ENCODE results near the gene PCDH11X. TPM values are rescaled to one million over a fixed set of nuclear protein-coding genes. Genes with fewer than 3 reads are reported as not detected.
"Not testable (repeated sequence)": the region's sequence is repeated elsewhere in the genome, so short reads cannot be mapped to it uniquely, and the experiment has no call there.

The PCDH11X gene
- total RNA-seq = not detected in 2 replicates

DNA sequence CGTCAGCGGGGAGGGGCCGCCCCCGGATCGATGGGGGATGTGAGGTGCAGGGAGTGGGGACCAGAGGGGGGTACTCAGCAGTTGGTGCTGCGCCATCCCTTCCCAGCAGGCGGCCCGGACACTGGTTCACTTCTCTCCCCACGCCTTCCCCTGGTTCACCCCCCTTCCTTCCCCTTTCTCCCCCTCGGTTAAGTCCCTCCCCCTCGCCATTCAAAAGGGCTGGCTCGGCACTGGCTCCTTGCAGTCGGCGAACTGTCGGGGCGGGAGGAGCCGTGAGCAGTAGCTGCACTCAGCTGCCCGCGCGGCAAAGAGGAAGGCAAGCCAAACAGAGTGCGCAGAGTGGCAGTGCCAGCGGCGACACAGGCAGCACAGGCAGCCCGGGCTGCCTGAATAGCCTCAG, at the start of gene PCDH11X:
Gene PCDH11X (plus strand): TSS at position 241 of the 400 bp plus-strand sequence. CDS start 56,130 bp downstream, outside the sequence.
- DNase-seq (ENCODE audit: low read depth) = not testable (repeated sequence)

DNA sequence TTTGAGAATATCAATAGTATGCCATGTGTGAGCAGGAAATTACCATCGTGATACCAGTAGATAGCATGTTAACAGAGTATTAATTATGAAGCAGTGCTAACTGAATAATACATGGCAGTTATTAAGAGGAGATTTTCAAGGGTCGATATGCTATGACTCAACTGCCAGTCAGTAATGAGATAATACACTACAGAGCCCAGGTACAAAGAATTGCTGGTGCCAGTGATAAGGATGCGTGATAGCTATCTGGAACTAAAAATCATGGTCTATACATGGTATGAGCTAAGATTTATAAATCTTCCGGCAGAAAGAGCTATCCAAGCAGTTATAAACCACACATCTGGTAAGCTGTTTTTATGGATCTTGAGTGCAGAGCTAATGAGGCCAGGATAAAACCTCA, 31.7 kb upstream of the PCDH11X start:
- not testable (repeated sequence) for DNase-seq (ENCODE audit: low read depth)

GRCh38 chrX:91753022-91753421, 26.2 kb upstream of the PCDH11X start:
- DNase-seq (ENCODE audit: low read depth) = not testable (repeated sequence)

GRCh38 chrX:91770619-91771488, 8.3 kb upstream of the PCDH11X start:
- not testable (repeated sequence) for DNase-seq (ENCODE audit: low read depth)

- not testable (repeated sequence) for DNase-seq (ENCODE audit: low read depth)
Measured at GRCh38 chrX:91773943-91774342, 5.2 kb upstream of the PCDH11X start.

DNA sequence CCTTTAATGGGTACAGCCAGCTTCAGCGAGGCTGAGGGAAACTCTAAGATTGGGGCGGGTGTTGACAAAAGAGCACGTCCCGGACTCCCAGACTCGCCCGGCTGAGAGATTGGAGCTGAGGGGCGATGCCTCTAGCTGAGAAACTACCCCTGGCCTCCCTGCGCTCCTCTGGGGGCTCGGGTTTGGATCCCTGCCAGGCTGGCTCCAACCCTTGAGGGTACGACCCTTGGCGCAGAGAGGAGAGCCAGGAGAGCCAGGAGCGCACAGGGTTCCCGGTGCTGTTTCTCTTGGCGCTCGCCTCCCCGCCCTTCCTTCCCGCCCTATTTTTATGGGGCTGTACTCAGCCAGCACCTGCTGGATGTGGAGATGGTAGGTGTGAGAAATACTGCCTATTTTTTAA, 833 bp downstream of the PCDH11X start:
- DNase-seq (ENCODE audit: low read depth) = not testable (repeated sequence)

- DNase-seq (ENCODE audit: low read depth) = not testable (repeated sequence)
Measured at GRCh38 chrX:91780698-91781097, 1.5 kb downstream of the PCDH11X start.

DNA sequence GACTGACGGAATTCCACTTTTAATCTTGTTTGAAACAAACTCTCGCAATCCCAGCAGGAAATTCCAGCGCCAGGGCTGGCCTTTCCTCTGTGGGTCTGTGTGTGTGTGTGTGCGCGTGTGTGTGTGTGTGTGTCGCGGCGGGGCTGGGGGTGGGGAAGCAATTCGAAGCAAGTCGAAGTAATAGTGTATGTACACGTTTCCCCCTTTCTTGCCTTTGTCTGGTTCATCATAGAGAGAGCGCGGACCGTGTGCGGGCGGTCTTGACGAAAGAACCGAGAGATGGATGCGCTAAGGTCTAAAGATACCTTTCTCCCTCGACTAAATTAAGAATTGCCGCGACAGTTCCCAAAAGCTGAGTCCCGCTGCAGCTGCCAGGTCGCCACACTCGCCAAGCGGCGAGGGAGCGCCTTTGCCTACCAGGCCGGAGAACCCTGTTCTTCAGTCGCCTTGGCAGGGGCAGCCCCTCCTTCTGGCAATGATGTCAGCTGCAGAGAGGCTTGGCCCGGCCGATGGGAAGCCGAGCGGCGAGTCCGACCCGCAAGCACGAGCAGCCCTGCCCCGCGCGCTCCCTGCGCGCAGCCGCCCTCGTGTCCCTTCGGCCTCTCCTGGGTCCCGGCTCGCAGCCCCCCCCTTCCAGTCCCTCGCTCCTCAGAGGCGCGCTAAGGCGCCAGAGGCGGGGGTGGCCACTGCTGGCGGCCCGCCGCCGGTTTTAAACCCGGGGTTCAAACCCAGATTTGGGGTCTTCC, 2.6 kb downstream of the PCDH11X start:
- DNase-seq (ENCODE audit: low read depth) = not testable (repeated sequence)

- DNase-seq (ENCODE audit: low read depth) = not testable (repeated sequence)
Measured at GRCh38 chrX:91782825-91783224, 3.6 kb downstream of the PCDH11X start.

DNA sequence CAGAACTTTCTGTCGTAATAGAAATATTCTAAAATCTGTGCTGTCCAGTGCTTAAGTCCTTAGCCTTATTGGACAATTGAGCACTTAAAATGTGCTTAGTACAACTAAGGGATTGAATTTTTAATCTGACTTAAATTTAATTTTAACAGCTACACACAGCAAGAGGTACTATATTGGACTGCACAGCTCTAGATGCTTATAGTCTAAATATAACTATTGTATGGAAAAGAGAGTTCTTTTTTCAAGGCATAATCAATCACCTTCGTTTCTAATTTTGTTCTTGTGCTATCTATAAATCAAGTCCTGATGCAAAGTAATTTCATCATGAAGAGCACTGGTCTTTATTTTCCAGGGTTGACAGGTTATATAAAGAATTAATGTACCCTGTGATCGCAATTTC, 38.4 kb downstream of the PCDH11X start:
- not testable (repeated sequence) for DNase-seq (ENCODE audit: low read depth)

DNA sequence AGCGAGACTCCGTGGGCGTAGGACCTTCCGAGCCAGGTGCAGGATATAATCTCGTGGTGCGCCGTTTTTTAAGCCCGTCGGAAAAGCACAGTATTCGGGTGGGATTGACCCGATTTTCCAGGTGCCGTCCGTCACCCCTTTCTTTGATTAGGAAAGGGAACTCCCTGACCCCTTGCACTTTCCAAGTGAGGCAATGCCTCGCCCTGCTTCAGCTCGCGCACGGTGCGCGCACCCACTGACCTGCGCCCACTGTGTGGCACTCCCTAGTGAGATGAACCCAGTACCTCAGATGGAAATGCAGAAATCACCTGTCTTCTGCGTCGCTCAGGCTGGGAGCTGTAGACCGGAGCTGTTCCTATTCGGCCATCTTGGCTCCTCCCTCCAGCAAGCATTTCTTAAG, 46.1 kb downstream of the PCDH11X start:
- not testable (repeated sequence) for DNase-seq (ENCODE audit: low read depth)
